HG02981 (cell line): ENCODE results near the gene AQP11.
A peak's percentile ranks its signal among the peaks of the same experiment; 100 is the strongest.
"Not testable (repeated sequence)": the region's sequence is repeated elsewhere in the genome, so short reads cannot be mapped to it uniquely, and the experiment has no call there.

ENCODE experiments used
- ATAC-seq: cut with Tn5 transposase; IDR thresholded peaks from one replicate; pipeline ENCODE4 v1.9.1; 2021; ENCODE audit warnings: mild to moderate bottlenecking, moderate library complexity; ENCODE audit not compliant: unreplicated experiment

Gene AQP11, protein sequence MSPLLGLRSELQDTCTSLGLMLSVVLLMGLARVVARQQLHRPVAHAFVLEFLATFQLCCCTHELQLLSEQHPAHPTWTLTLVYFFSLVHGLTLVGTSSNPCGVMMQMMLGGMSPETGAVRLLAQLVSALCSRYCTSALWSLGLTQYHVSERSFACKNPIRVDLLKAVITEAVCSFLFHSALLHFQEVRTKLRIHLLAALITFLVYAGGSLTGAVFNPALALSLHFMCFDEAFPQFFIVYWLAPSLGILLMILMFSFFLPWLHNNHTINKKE

DNA sequence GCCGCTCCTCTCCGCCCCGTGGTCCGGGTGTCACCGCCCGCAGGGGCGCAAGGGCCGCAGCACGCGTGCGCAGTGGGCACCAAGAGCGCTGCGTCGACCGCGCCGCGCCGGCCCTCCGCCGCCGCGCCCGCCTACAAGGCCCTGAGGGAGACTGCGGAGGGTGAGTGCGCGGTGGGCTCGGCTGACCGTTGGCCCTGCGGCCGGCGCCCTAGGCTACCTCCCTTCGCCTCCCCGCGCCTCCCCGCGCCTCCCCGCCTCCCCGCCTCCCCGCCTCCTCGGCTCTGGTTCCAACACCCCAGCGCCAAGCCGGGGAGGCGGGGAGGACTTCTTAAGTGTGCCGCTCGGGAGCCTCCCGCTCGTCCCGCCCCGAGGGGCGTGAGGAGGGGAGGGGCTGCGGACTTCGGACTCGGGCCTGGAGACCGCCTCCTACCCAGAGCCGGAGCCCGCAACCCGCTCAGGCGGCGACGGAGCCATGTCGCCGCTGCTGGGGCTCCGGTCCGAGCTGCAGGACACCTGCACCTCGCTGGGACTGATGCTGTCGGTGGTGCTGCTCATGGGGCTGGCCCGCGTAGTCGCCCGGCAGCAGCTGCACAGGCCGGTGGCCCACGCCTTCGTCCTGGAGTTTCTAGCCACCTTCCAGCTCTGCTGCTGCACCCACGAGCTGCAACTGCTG, at the start of gene AQP11:
AQP11 (plus strand) TSS at position 433 of the 673 bp plus-strand sequence; CDS start at position 473, 40 bp downstream.
- peak; percentile 85 for ATAC-seq

DNA sequence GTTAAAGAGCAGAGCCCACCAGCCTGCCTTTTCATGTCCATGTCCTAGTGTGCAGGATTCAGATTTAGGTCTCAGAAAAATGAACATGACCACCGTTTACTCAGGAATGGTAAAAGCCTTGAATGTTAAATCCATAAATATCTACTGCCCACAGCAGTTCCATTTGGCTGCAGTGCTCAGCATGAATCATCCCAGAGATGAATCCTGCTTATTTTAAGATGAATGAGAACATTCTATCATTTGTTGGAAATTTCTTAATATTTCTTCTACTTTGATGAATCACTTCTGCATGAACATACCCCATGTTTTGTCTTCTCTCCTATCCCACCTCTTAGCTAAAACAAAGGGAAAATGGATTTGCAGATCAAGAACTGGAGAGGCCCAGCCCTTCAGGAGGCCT, 47.5 kb upstream of the AQP11 start:
- ATAC-seq, result no peak

DNA sequence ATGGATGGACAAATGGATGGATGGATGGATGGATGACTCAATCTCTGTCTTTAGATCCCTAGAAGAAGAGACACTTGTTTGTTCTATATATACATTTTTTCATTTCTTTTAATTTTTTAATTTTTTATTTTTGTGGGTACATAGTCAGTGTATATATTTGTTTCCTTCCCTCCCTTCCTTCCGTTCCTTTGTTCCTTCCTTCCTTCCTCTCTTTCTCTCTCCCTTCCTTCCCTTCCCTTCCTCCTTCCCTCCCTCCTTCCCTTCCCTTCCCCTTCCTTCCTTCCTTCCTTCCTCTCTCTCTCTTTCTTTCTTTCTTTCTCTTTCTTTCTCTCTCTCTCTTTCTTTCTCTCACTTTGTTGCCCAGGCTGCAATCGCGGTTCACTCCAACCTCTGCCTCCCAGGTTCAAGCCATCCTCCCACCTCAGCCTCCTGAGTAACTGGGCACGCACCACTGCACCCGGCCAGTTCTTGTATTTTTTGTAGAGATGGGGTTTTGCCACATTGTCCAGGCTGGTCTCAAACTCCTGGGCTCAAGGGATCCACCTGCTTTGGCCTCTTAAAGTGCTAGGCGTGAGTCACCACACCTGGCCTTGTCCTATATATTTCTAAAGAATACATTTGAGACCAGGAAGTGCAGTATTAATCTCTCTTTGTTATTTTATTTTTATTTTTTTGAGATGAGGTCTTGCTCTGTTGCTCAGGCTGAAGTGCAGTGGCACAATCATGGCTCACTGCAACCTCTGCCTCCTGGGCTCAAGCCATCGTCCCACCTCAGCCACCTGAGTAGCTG, 42.5 kb upstream of the AQP11 start:
- ATAC-seq, result no peak

DNA sequence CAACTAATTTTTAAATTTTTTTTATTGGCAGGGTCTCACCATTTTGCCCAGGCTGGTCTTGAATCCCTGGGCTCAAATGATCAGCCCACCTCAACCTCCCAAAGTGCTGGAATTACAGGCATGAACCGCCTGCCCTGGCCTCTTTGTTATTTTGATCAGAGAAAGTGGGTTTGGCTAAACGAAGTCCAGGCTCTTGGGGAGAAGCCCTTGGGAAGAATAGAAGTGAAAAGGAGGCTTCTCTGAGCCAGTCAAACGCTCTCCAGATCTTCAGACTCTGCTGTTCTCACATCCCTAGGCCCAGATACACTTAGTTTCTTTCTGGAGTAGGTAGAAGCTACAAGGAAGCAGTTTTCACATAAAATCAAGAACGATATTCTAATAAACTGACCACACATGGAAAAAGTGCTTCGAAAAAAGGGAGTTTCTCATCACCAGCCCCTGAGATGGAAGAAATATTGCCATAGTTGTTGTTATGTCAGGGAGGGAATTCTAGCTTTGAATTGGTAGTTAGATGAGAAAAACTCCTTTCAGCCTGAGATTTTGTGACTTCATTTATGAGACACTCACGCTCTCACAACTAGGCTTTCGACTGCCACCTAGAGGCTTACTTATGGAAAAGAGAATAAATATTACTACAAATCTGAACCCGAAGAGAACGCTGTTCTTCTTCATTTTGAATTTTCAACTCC, 41.7 kb upstream of the AQP11 start:
- no peak for ATAC-seq

DNA sequence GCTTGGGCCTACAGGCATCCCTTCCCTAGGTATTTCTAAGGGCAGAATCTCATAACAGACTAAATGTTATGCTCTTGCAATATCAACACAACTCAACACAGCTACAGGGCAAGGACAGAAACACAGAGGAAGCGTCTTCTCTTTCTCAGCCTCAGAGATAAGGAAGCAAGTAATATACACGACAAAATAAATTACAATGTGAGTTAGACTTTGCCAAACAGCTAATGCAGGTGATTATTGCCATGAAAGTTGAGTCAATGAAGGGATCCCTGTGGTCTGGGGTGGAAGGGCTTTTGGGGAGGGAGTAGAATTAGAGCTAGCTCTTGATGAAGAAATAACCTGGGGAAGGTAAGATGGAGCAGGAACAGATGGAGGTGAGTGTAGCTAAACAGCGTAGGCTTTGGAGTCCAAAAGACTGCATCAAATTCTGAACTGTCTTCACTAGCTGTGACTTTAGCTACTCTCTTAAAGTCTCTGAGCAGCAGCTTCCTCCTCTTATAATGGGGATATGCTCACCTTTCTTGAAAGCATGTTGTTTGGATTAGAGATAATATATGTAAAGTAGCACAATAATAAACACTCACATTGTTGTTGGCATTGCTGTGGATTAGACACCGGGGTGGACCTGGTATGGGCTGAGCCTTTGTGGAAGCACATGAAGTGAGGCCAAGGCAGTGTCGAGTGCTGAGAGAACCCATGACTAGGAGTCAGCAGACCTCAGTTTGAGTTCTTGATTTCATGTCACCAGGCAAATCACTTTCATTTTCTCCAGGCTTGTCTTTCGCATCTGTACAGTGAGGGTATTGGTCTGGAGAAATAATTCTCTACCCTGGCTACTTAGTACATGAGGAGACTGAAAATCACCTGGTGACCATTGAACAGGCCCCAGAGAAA, 41.0 kb upstream of the AQP11 start:
- no peak for ATAC-seq

DNA sequence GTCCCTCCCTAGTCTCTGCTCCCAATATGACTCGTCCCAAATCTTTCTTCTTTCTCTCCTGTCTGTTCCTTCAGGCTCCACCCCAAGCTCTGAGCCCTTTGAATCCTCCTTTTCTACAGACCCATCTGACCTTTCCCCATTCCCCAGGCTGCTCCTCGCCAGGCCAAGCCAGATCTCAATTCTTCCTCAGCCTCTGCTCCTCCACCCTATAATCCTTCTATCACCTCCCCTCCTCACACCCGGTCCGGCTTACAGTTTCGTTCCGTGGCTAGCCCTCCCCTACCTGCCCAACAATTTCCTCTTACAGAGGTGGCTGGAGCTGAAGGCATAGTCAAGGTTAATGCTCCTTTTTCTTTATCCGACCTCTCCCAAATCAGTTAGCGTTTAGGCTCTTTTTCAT, 38.3 kb upstream of the AQP11 start:
- ATAC-seq, result not testable (repeated sequence)

DNA sequence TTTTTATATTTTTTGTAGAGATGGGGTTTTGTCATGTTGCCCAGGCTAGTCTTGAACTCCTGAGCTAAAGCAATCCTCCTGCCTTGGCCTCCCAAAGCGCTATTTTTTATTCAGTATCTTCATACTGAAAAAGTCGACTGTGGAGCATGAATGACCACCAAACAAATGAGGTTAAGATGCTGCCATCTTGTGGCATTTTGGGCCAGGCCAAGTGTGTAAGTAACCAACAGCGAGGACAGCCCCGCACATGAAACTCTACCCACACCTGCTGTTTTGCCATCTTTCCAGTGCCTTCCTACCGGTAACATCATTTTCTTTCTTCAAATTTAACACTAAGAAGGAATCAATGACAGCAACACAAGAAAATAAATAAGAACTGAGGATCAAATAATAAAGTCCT, 32.2 kb upstream of the AQP11 start:
- no peak for ATAC-seq

DNA sequence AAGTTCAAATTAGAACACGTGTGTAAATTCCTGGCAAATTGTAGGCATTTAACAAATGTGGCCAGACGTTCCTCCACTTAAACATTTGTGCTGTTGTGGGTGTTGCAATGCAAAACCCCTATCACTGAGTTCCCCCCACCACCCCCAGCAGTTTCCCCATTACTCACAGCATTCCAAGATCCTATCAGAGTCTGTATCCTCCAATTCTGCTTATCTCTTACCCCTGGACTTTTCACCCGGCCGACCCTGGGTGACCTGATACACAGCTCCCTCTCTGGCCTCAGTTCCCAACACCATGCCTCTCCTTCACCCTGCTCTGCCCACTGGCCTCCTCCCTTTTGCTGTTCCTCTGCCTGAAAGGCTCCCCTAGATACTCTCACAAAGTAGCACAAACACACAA, 31.4 kb upstream of the AQP11 start:
- ATAC-seq, result no peak

DNA sequence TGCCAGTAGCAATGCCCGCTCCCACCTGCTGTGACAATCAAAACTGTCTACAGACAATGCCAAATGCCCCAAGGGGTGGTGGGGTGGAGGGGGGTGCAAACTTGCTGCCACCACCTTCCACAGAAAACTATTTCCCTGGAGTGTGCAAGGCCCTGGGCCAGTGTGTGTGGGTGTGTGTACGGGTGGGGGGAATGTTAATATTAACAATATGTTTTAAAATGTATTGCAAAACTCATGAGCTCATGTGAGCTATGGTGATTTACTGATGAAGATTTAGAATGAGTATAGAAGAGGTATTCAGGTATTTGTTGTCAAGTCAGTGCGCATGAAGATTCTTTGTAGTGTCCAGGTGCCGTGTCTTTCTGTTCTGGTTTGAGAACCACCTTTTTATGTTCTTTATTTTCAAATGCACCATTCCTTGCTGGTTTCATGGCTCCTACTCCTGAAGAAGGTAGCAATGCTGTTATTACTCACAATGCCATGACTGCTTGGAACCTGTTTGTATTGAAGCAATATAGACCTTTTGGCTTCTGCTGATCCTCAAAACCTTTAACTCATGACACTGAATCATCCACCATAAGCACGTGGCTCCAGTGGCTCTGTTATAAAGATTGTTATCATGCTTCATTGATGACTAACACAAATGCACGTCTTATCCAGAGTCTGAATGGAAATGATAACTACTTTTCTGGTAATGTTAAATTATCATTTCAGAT, 29.9 kb upstream of the AQP11 start:
- no peak for ATAC-seq

DNA sequence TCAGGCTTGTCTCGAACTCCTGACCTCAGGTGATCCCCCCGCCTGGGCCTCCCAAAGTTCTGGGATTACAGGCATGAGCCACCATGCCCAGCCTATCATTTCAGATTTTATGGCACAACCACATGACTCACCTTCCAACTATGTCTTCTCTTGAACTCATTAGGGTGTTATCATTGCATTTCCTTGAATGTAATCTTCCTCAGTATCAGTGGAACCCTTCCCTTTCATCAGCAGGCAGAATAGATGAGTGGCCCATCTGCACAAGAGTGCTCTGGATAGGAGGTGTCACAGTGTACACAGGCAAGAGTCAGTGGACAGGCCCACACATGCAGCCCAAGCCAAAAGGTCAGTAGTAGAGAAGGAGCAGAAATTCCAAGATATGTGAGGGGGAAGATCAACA, 29.1 kb upstream of the AQP11 start:
- ATAC-seq, result no peak

DNA sequence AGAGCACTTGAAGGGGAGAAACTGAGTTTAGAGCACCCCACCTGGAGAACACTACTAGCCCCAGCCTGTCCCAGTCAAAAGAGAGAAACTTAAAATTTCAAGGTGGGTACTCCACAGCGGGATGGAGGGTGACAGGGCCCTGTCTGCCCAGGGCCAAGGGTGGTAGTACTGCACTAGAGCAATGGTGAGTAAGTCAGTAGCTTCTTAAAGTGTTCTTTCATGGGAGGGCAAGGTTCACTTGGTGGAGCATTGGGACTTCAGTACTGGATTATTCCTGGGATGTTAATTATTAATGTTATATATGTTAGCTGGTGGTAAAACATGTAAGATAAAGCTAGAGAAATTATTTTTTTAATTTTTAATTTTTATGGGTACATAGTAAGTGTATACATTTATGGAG, 28.5 kb upstream of the AQP11 start:
- ATAC-seq, result no peak

DNA sequence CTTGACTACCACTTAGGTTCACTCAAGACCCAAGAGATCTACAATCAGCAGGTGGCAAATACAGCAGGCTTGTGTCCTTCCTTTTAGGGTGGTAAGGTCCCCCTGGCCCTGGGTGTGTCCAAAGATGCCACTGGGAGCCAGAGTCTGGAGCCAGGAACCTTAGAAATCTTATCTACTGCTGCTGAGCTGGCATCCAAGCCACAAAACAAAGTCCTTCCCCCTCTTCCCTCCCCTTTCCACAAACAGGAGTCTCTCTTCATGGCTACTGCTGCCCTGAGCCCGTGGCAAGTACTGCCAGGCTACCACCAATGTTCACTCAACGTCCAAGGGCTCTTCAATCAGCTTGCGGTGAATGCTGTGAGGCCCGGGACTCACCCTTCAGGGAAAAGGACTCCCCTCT, 21.4 kb upstream of the AQP11 start:
- ATAC-seq, result no peak

DNA sequence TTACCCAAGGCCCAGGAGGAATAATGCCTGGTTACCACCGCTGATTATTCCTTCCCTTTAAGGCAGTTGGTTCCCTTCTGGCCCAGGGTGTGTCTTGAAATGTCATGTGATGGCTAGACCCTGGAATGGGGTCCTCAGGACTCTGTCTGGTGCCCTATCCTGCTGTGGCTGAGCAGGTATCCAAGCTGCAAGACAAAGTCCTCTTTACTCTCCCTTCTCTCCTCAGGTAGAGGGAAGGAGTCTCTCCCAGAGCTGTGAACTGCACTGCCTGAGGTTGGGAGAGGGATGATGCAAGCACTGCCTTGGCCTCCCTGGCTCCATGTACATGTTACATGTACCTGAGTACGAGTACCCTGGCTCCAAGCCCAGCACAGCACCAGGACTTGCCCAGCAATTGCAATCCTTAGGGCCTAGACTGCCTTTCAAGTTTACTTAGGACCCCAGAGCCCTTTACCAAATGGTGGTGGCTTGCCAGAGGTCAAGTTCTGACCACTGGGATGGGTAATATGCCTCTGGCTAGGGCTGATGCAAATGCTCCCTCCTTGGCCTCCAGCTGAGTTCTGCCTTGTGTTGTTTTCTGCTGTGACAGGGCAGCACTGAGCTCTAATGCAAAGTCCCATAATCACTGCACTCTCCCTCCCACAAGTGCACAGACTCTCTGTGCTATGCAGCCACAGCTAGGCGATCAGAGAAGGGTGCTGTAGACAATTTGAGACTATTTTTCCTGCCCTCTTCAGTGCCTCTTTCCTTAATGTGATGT, 20.7 kb upstream of the AQP11 start:
- no peak for ATAC-seq

DNA sequence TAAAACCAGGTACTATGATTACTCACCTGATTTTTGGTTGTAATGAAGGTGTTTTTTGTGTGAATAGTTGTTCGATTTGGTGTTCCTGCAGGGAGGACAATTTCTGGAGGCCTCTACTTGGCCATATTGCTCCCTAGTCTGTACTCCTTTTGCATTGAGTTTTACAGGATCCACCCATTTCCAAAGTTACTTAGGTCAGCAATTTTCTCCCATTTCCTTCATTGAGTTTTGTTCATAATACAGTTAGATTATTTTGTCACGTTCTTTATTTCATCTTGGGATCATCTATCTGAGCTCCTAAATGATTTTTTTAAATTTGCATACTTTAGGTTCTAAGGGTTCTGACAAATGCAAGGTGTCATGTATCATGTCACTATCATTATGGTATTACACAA, 20.1 kb upstream of the AQP11 start:
- ATAC-seq, result no peak

DNA sequence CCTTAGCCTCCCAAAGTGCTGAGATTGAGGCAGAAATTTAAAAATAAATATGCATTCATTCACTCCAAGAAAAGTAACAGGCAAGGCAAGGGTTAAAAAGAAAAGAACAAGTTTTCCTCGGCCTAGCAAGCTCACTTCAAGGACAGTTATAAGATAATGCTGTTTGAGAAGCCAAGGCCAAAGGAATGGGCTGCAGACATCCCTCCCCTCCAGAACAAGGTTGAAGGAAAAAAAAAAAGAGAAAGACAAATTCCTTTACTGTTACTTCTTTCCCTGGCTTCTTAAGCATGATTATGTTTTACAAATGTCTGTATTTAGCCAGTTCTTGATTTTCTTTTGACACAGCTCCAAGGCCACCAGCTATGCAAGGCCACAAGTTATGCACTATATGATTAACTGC, 18.9 kb upstream of the AQP11 start:
- not testable (repeated sequence) for ATAC-seq

DNA sequence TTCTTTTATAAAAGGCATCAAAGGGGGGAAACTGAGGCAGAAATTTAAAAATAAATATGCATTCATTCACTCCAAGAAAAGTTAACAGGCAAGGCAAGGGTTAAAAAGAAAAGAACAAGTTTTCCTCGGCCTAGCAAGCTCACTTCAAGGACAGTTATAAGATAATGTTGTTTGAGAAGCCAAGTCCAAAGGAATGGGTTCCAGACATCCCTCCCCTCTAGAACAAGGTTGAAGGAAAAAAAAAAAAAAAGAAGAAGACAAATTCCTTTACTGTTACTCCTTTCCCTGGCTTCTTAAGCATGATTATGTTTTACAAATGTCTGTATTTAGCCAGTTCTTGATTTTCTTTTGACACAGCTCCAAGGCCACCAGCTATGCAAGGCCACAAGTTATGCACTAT, 14.3 kb upstream of the AQP11 start:
- ATAC-seq, result not testable (repeated sequence)

DNA sequence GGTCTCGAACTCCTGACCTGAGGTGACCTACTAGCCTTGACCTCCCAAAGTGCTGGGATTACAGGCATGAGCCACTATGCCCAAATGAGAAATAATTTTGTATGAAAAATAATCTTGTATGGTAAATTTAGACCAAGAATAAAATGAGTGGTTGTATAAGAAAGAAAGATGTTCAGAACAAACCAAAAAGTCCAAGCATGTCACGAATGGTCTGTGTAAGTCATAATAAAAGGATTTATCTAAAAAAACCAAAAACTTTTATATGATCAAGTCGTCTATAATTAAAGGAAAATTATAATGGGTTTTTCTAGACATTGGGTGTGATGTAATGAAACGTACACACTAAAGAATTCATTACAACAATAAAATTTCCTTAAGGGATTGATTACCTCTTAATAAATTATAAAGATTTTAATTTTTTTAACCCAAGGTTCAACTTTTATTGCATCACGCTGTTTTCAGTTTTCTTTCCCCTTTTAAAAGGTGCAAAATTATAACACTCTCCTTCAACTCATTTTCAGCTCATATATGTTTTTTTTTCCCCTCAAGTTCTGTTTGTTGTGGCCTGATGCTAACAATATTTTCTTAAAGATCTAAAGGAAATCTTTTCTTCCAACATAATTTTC, 8.9 kb upstream of the AQP11 start:
- no peak for ATAC-seq

DNA sequence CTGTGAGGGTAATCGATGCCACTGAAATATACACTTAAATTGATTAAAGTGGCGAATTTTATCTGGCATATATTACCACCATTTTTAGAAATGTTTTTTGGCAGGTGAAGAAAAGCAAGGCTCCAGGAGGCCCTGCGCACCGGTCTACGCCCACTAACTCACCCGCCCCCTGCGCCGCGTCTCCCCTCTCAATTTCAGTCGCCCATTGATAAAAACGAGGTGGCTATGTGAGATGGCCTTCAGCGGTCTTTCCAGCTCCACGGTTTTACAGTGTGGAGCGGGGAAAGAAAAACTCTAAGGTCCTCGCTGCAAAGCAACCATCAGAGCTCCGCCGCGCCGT, 602 bp upstream of the AQP11 start:
- ATAC-seq, result peak; percentile 17
